Astrocyte of the spinal cord (primary cell): ENCODE measurements around the gene PDYN.

Source experiments
- DNase-seq: peaks from one replicate; pipeline ENCODE4 v3.0.0; 2011; ENCODE audit warnings: low read depth, low spot score
- H3K4me3 ChIP-seq: 2 replicates; pipeline ENCODE4 v1.5.1; 2011; ENCODE audit warnings: low read depth, mild to moderate bottlenecking, low read length, moderate library complexity
- CTCF ChIP-seq: IDR thresholded peaks from 2 replicates; pipeline ENCODE4 v1.5.1; 2012; ENCODE audit warnings: low read depth, mild to moderate bottlenecking, low read length, inconsistent platforms
- in situ Hi-C: cut with HindIII; loops from 2 replicates; pipeline ENCODE4 v1.10.0; 2017; ENCODE audit warnings: low sequenced_read_pairs

Gene PDYN

GRCh38 chr20:1947535-1947846 lies 46.4 kb downstream of the PDYN start:
- in situ Hi-C loops = no loop called here
- TF ChIP-seq CTCF = no peak
- no peak for DNase-seq
- H3K4me3 ChIP-seq = no peak overlapping the region

GRCh38 chr20:1946762-1947534 lies 46.9 kb downstream of the PDYN start:
- in situ Hi-C loops = no loop called here

GRCh38 chr20:1946442-1946761 lies 47.5 kb downstream of the PDYN start:
- in situ Hi-C loops = no loop called here
- no peak overlapping the region for H3K4me3 ChIP-seq
- TF ChIP-seq CTCF = no peak
- no peak for DNase-seq

More at GRCh38 chr20:1946762-1947534, 46.9 kb downstream of the PDYN start:
- no peak overlapping the region for H3K4me3 ChIP-seq
- no peak for DNase-seq
- TF ChIP-seq CTCF = no peak

GRCh38 chr20:1945660-1946059 lies 48.2 kb downstream of the PDYN start:
- no peak for TF ChIP-seq CTCF

GRCh38 chr20:1945134-1945618 lies 48.7 kb downstream of the PDYN start:
- TF ChIP-seq CTCF = no peak
- DNase-seq = no peak
- in situ Hi-C loops = no loop called here
- H3K4me3 ChIP-seq = no peak overlapping the region

More at GRCh38 chr20:1945660-1946059, 48.2 kb downstream of the PDYN start:
- in situ Hi-C loops = no loop called here
- DNase-seq = no peak
- no peak overlapping the region for H3K4me3 ChIP-seq

- in situ Hi-C loops = no loop called here
- H3K4me3 ChIP-seq = no peak overlapping the region
- TF ChIP-seq CTCF = no peak
- no peak for DNase-seq
Observed at GRCh38 chr20:1944345-1945091, 49.3 kb downstream of the PDYN start.
